H9 (cell line): ENCODE data around the gene RNU6-9. TPM values are rescaled to one million over a fixed set of nuclear protein-coding genes. Genes with fewer than 3 reads are reported as not detected.

Source experiments
- DNase-seq: peaks from one replicate; pipeline ENCODE4 v3.0.0-alpha.2; 2017
- H2AFZ ChIP-seq: one replicate; pipeline ENCODE4 v1.6.1; 2013; ENCODE audit warnings: mild to moderate bottlenecking, low read length, control low read depth, moderate library complexity
- H2AK5ac ChIP-seq: 2 replicates; pipeline ENCODE4 v1.6.1; 2013; ENCODE audit warnings: low read length, control low read depth, mixed read lengths; ENCODE audit not compliant: insufficient read length
- H2BK120ac ChIP-seq: one replicate; pipeline ENCODE4 v1.6.1; 2013; ENCODE audit warnings: low read depth, mild to moderate bottlenecking, low read length, control low read depth, inconsistent platforms; ENCODE audit not compliant: poor library complexity, severe bottlenecking
- H2BK12ac ChIP-seq: 2 replicates; pipeline ENCODE4 v1.6.1; 2013; ENCODE audit warnings: low read length, control low read depth, mixed read lengths, low read depth; ENCODE audit not compliant: insufficient read length
- H2BK15ac ChIP-seq: 2 replicates; pipeline ENCODE4 v1.6.1; 2013; ENCODE audit warnings: low read depth, low read length, control low read depth
- H2BK20ac ChIP-seq: one replicate; pipeline ENCODE4 v1.6.1; 2013; ENCODE audit warnings: low read depth, mild to moderate bottlenecking, low read length, control low read depth, inconsistent platforms; ENCODE audit not compliant: poor library complexity, severe bottlenecking
- H2BK5ac ChIP-seq: 2 replicates; pipeline ENCODE4 v1.6.1; 2013; ENCODE audit warnings: low read length, control low read depth, mixed read lengths; ENCODE audit not compliant: insufficient read length
- H3K14ac ChIP-seq: 2 replicates; pipeline ENCODE4 v1.6.1; 2013; ENCODE audit warnings: low read length, control low read depth; ENCODE audit not compliant: insufficient read depth
- H3K18ac ChIP-seq: 2 replicates; pipeline ENCODE4 v1.6.1; 2013; ENCODE audit warnings: low read depth, mild to moderate bottlenecking, mixed read lengths, low read length, control low read depth; ENCODE audit not compliant: insufficient read length
- H3K23ac ChIP-seq: 2 replicates; pipeline ENCODE4 v1.6.1; 2013; ENCODE audit warnings: low read length, control low read depth, mixed read lengths, low read depth; ENCODE audit not compliant: insufficient read length
- H3K23me2 ChIP-seq: 2 replicates; pipeline ENCODE4 v1.6.1; 2013; ENCODE audit warnings: low read depth, mild to moderate bottlenecking, mixed read lengths, low read length, control low read depth; ENCODE audit not compliant: insufficient read length, poor library complexity, severe bottlenecking
- H3K27ac ChIP-seq: 2 replicates; pipeline ENCODE4 v1.5.1; 2013; ENCODE audit warnings: low read length, control low read depth, mixed read lengths, low read depth; ENCODE audit not compliant: insufficient read length
- H3K27me3 ChIP-seq: 2 replicates; pipeline ENCODE4 v1.6.1; 2013; ENCODE audit warnings: low read length, control low read depth, inconsistent platforms; ENCODE audit not compliant: insufficient read depth
- H3K4ac ChIP-seq: 2 replicates; pipeline ENCODE4 v1.6.1; 2013; ENCODE audit warnings: low read depth, mild to moderate bottlenecking, control low read depth, inconsistent platforms, low read length, moderate library complexity
- H3K4me1 ChIP-seq: 2 replicates; pipeline ENCODE4 v1.6.1; 2013; ENCODE audit warnings: low read length, control low read depth, inconsistent platforms; ENCODE audit not compliant: insufficient read depth
- H3K4me2 ChIP-seq: 2 replicates; pipeline ENCODE4 v1.6.1; 2013; ENCODE audit warnings: low read length, control low read depth, mixed read lengths; ENCODE audit not compliant: insufficient read length, insufficient read depth
- H3K56ac ChIP-seq: 2 replicates; pipeline ENCODE4 v1.6.1; 2013; ENCODE audit warnings: low read depth, mild to moderate bottlenecking, mixed read lengths, low read length, control low read depth; ENCODE audit not compliant: insufficient read length
- H3K79me1 ChIP-seq: 2 replicates; pipeline ENCODE4 v1.6.1; 2013; ENCODE audit warnings: low read depth, mild to moderate bottlenecking, moderate library complexity, low read length, control low read depth, inconsistent platforms; ENCODE audit not compliant: insufficient read depth, poor library complexity, severe bottlenecking
- H3K79me2 ChIP-seq: 2 replicates; pipeline ENCODE4 v1.6.1; 2013; ENCODE audit warnings: low read length, control low read depth, inconsistent platforms; ENCODE audit not compliant: insufficient read depth
- H3K9ac ChIP-seq: 2 replicates; pipeline ENCODE4 v1.6.1; 2013; ENCODE audit warnings: low read length, control low read depth, mixed read lengths; ENCODE audit not compliant: insufficient read length; ENCODE audit errors: extremely low read depth
- H3K9me3 ChIP-seq: one replicate; pipeline ENCODE4 v1.6.1; 2013; ENCODE audit warnings: low read depth, low read length, inconsistent platforms; ENCODE audit not compliant: control insufficient read depth
- H3T11ph ChIP-seq: one replicate; pipeline ENCODE4 v1.6.1; 2013; ENCODE audit warnings: mild to moderate bottlenecking, low read length, control low read depth, inconsistent platforms
- H4K20me1 ChIP-seq: one replicate; pipeline ENCODE4 v1.6.1; 2013; ENCODE audit not compliant: control insufficient read depth, insufficient read length, insufficient read depth
- H4K5ac ChIP-seq: 2 replicates; pipeline ENCODE4 v1.6.1; 2013; ENCODE audit warnings: low read depth, mild to moderate bottlenecking, mixed read lengths, low read length, control low read depth; ENCODE audit not compliant: insufficient read length
- H4K8ac ChIP-seq: replicated peaks from 2 replicates; pipeline ENCODE4 v1.6.1; 2013; ENCODE audit warnings: low read length, control low read depth, mixed read lengths, low read depth; ENCODE audit not compliant: insufficient read length
- H4K91ac ChIP-seq: 2 replicates; pipeline ENCODE4 v1.6.1; 2013; ENCODE audit warnings: low read depth, mild to moderate bottlenecking, moderate library complexity, mixed read lengths, low read length, control low read depth; ENCODE audit not compliant: insufficient read length
- H3K27ac Mint-ChIP-seq, 3 experiments: 2 replicates in 2 of 3; 3 replicates in 1 of 3; pipeline ENCODE4 v1.8.0; 2020 to 2021; ENCODE audit warnings: mixed read lengths in 3 of 3, mild to moderate bottlenecking in 1 of 3, moderate library complexity in 1 of 3
- H3K27me3 Mint-ChIP-seq: 2 replicates; pipeline ENCODE4 v1.8.0; 2021; ENCODE audit warnings: low read depth, mild to moderate bottlenecking, moderate library complexity, mixed read lengths
- H3K36me3 Mint-ChIP-seq, 3 experiments: 2 replicates in 2 of 3; 3 replicates in 1 of 3; pipeline ENCODE4 v1.8.0; 2020 to 2021; ENCODE audit warnings: low read depth in 3 of 3, mixed read lengths in 3 of 3; ENCODE audit not compliant: insufficient read depth in 1 of 3
- H3K4me1 Mint-ChIP-seq, 2 experiments: 2 replicates each; pipeline ENCODE4 v1.8.0; 2020; ENCODE audit warnings: mixed read lengths in 2 of 2
- H3K4me3 Mint-ChIP-seq, 2 experiments: 2 replicates in 1 of 2; 3 replicates in 1 of 2; pipeline ENCODE4 v1.8.0; 2020 to 2021; ENCODE audit warnings: mild to moderate bottlenecking in 2 of 2, mixed read lengths in 2 of 2, moderate library complexity in 1 of 2
- H3K9me3 Mint-ChIP-seq, 2 experiments: 2 replicates in 1 of 2; 3 replicates in 1 of 2; pipeline ENCODE4 v1.8.0; 2020; ENCODE audit warnings: mild to moderate bottlenecking in 2 of 2, mixed read lengths in 2 of 2, moderate library complexity in 1 of 2
- WGBS: extraction: QIAGEN DNeasy Blood & Tissue Kit; methylation state at CpG from one replicate; pipeline ENCODE4 v1.1.7; 2013; ENCODE audit warnings: missing lambda C conversion rate, low lambda C conversion rate, mixed read lengths; ENCODE audit not compliant: insufficient read length; ENCODE audit errors: extremely low coverage; 5-methylcytosine and 5-hydroxymethylcytosine counted together
- total RNA-seq: library from RNA; stranded (reverse); gene quantifications from 2 replicates; pipeline ENCODE4 v1.2.1, GENCODE V29; 2021
- TF ChIP-seq, protein P1 (sequence below): fragments of 200-600 bp; sonication (generic); conservative IDR thresholded peaks from 3 replicates; pipeline ENCODE4 v1.8.0; 2021; ENCODE audit warnings: antibody characterized with exemption, mild to moderate bottlenecking

The RNU6-9 gene
- total RNA-seq, 1 experiment from 2014 or later = not detected

DNA sequence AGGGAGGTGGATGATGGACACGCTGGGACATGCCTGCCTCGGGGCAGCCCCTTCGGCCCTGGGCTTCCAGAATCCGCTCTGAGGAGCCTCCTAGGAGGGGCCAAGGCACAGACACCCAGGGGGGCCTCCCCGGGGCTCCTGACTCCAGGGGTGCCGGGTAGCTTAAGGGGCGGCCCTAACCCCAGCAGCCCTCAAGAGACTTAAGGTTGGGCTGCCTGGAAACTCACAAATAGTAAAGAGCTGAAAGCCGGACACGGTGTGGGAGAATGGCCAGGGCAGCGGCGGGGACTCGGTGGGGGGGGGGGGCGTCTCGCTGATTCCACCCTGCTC, 40.2 kb downstream of the RNU6-9 start:
- Histone ChIP-seq H4K5ac (no peak overlapping the region), H2BK12ac (no peak overlapping the region), H3K27me3 (no peaks in the 10 kb centered on the region), H2AFZ (no peak overlapping the region), H3K56ac (no peak overlapping the region), H2AK5ac (no peak overlapping the region), H4K91ac (no peak overlapping the region), H3T11ph (no peak overlapping the region), H2BK15ac (no peak overlapping the region), H3K18ac (no peak overlapping the region), H2BK20ac (no peak overlapping the region), H3K23ac (no peak overlapping the region), H3K4me1 (no peaks in the 10 kb centered on the region), H3K23me2 (no peaks in the 10 kb centered on the region), H3K9ac (no peak overlapping the region), H3K79me2 (peaks cover 5% of the 10 kb centered on the region; the same call in 1 of the 2 replicates), H4K8ac (no peak overlapping the region), H2BK5ac (no peak overlapping the region), H2BK120ac (no peak overlapping the region), H3K4me2 (no peak overlapping the region), H4K20me1 (no peaks in the 10 kb centered on the region), H3K79me1 (peaks cover 2% of the 10 kb centered on the region), H3K9me3 (no peaks in the 10 kb centered on the region), H3K27ac (no peak overlapping the region), H3K4ac (no peak overlapping the region), H3K14ac (no peak overlapping the region; the same call in 1 of the 2 replicates)
- no peak overlapping the region for H3K27ac Mint-ChIP-seq
- no peaks in the 10 kb centered on the region for H3K9me3 Mint-ChIP-seq
- DNase-seq = no peak
- TF ChIP-seq, protein P1, sequence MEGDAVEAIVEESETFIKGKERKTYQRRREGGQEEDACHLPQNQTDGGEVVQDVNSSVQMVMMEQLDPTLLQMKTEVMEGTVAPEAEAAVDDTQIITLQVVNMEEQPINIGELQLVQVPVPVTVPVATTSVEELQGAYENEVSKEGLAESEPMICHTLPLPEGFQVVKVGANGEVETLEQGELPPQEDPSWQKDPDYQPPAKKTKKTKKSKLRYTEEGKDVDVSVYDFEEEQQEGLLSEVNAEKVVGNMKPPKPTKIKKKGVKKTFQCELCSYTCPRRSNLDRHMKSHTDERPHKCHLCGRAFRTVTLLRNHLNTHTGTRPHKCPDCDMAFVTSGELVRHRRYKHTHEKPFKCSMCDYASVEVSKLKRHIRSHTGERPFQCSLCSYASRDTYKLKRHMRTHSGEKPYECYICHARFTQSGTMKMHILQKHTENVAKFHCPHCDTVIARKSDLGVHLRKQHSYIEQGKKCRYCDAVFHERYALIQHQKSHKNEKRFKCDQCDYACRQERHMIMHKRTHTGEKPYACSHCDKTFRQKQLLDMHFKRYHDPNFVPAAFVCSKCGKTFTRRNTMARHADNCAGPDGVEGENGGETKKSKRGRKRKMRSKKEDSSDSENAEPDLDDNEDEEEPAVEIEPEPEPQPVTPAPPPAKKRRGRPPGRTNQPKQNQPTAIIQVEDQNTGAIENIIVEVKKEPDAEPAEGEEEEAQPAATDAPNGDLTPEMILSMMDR = no peak
- H3K4me1 Mint-ChIP-seq = peaks cover 8 to 14% of the 10 kb centered on the region in 2 experiments; a peak in 3 of 4 replicates
- H3K36me3 Mint-ChIP-seq = peaks cover 11 to 57% (median 43%) of the 10 kb centered on the region in 3 experiments
- no peaks in the 10 kb centered on the region for H3K27me3 Mint-ChIP-seq
- H3K4me3 Mint-ChIP-seq = no peak overlapping the region
- WGBS = no CpG with 5 or more reads among the region's 14 CpGs
